ENCODE measurements around the gene SCUBE2.
A peak's percentile ranks its signal among the peaks of the same experiment; 100 is the strongest.
"Not testable (repeated sequence)": the region's sequence is repeated elsewhere in the genome, so short reads cannot be mapped to it uniquely, and the experiment has no call there.

Gene SCUBE2

GRCh38 chr11:9039863-9040262 lies 51.5 kb downstream of the SCUBE2 start:
- no peak for DNase-seq

GRCh38 chr11:9039198-9039597 lies 52.2 kb downstream of the SCUBE2 start:
- DNase-seq, result peak; percentile 59

GRCh38 chr11:9038541-9038940 lies 52.9 kb downstream of the SCUBE2 start:
- peak; percentile 67 for DNase-seq

- no peak for DNase-seq
Measured at GRCh38 chr11:9037963-9038362, 53.4 kb downstream of the SCUBE2 start.

GRCh38 chr11:9037046-9037780 lies 54.2 kb downstream of the SCUBE2 start:
- DNase-seq, result no peak

- no peak for DNase-seq
Measured at GRCh38 chr11:9030601-9031000, 60.8 kb downstream of the SCUBE2 start.

- DNase-seq, result no peak
Measured at GRCh38 chr11:9029422-9029821, 62.0 kb downstream of the SCUBE2 start.

- DNase-seq, result no peak
Measured at GRCh38 chr11:9028581-9028980, 62.8 kb downstream of the SCUBE2 start.

- no peak for DNase-seq
Measured at GRCh38 chr11:9025101-9025850, 66.1 kb downstream of the SCUBE2 start.

- DNase-seq, result no peak
Measured at GRCh38 chr11:9022961-9023680, 68.3 kb downstream of the SCUBE2 start.

- DNase-seq, result no peak
Measured at GRCh38 chr11:9020916-9021315, 70.5 kb downstream of the SCUBE2 start.

GRCh38 chr11:9019861-9020260 lies 71.5 kb downstream of the SCUBE2 start:
- no peak for DNase-seq

- peak; percentile 94 for DNase-seq
Measured at GRCh38 chr11:9017773-9018172, 73.6 kb downstream of the SCUBE2 start.

GRCh38 chr11:9016916-9017642 lies 74.3 kb downstream of the SCUBE2 start:
- DNase-seq, result no peak

GRCh38 chr11:9015677-9016076 lies 75.7 kb downstream of the SCUBE2 start:
- DNase-seq, result peak; percentile 71

GRCh38 chr11:9014826-9015225 lies 76.6 kb downstream of the SCUBE2 start:
- no peak for DNase-seq

GRCh38 chr11:9013373-9013772 lies 78.0 kb downstream of the SCUBE2 start:
- DNase-seq, result no peak

GRCh38 chr11:9009538-9009937 lies 81.9 kb downstream of the SCUBE2 start:
- DNase-seq, result not testable (repeated sequence)

- no peak for DNase-seq
Measured at GRCh38 chr11:9008661-9009060, 82.7 kb downstream of the SCUBE2 start.

GRCh38 chr11:9008011-9008550 lies 83.3 kb downstream of the SCUBE2 start:
- peak; percentile 54 for DNase-seq

- DNase-seq, result no peak
Measured at GRCh38 chr11:9005087-9005486, 86.3 kb downstream of the SCUBE2 start.

GRCh38 chr11:9004183-9004926 lies 87.0 kb downstream of the SCUBE2 start:
- no peak for DNase-seq
